ENCODE results near the gene OTOP2.

DNA sequence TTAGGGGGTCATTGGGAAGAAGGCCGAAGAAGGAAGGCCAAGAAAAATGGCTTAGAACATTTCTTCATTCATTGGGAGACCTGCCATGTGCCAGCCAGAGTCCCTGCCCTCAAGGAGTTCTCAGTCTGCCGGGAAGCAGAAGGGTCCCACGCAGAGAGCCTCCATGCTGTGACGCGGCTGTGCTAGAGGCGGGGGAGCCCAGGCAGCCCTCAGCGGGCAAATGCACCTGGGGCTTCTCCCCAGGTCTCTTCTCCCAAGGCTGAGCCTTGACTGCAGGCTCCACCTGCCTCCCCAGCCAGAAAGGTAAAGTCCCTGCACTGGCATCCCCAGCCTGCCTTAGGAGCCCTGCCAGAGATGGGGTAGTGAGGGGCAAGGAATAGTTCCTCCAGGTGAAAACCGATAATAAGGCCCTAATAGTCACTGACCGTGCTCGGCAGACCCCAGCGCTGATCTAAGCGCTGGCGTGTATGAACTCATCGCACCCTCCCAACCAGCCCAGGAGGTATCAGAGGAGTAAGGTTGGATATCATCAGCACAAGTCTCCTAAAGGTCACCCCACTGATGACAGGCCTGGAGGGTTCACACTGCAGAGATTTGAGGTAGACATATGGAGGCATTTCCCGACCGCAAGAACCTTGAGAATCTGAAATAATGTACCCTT, 57.4 kb downstream of the OTOP2 start:
- TF ChIP-seq ETV6 (conservative IDR thresholded peaks at IDR 0.05 in 1 of 2, IDR thresholded peaks at IDR 0.05 in 1 of 2; ENCODE audit: borderline replicate concordance in 1 of 2, low read depth in 1 of 2): no peak
- no peak for TF ChIP-seq POLR2AphosphoS5 (IDR thresholded peaks at IDR 0.05; ENCODE audit: low read length)
- no peak for TF ChIP-seq FOXK2 (IDR thresholded peaks at IDR 0.05)
- no peak for TF ChIP-seq POLR2A (IDR thresholded peaks at IDR 0.05; ENCODE audit: low read depth, low read length)

Measured in GM12878 (cell line).